RWPE2 (cell line): ENCODE results near the gene TBL1XR1.
A peak's percentile ranks its signal among the peaks of the same experiment; 100 is the strongest.

ENCODE experiments used
- ATAC-seq: fragments of 200-7000 bp; cut with Tn5 transposase; 3 replicates; pipeline ENCODE4 v1.9.1; 2021; ENCODE audit warnings: low read depth
- DNase-seq: peaks from one replicate; pipeline ENCODE4 v3.0.0-alpha.2; 2020; ENCODE audit warnings: low spot score
- H3K27ac ChIP-seq: fragments of 450-650 bp; 2 replicates; pipeline ENCODE4 v1.5.1; 2017; ENCODE audit warnings: mild to moderate bottlenecking; ENCODE audit not compliant: poor library complexity, severe bottlenecking
- H3K27me3 ChIP-seq: fragments of 250-450 bp; sonication (Bioruptor Pico); 2 replicates; pipeline ENCODE4 v1.5.1; 2021; ENCODE audit warnings: mild to moderate bottlenecking, moderate library complexity; ENCODE audit not compliant: insufficient read depth, poor library complexity, severe bottlenecking
- H3K36me3 ChIP-seq: fragments of 250-450 bp; sonication (Bioruptor Pico); 2 replicates; pipeline ENCODE4 v1.5.1; 2020; ENCODE audit warnings: low read depth, mild to moderate bottlenecking, moderate library complexity
- H3K4me1 ChIP-seq: fragments of 250-450 bp; sonication (Bioruptor Pico); 2 replicates; pipeline ENCODE4 v1.5.1; 2021; ENCODE audit warnings: mild to moderate bottlenecking, moderate library complexity; ENCODE audit not compliant: insufficient read depth, poor library complexity, severe bottlenecking
- H3K4me3 ChIP-seq: fragments of 250-450 bp; sonication (Bioruptor Pico); 2 replicates; pipeline ENCODE4 v1.5.1; 2021; ENCODE audit warnings: mild to moderate bottlenecking, moderate library complexity; ENCODE audit not compliant: severe bottlenecking
- H3K9me3 ChIP-seq: fragments of 250-450 bp; sonication (Bioruptor Pico); 2 replicates; pipeline ENCODE4 v1.5.1; 2021; ENCODE audit warnings: mild to moderate bottlenecking, moderate library complexity; ENCODE audit not compliant: severe bottlenecking
- TF ChIP-seq, protein P1 (sequence below): fragments of 450-650 bp; IDR thresholded peaks from one replicate; pipeline ENCODE4 v1.5.1; 2017; ENCODE audit warnings: mild to moderate bottlenecking, moderate library complexity; ENCODE audit not compliant: poor library complexity, severe bottlenecking

Gene TBL1XR1

DNA sequence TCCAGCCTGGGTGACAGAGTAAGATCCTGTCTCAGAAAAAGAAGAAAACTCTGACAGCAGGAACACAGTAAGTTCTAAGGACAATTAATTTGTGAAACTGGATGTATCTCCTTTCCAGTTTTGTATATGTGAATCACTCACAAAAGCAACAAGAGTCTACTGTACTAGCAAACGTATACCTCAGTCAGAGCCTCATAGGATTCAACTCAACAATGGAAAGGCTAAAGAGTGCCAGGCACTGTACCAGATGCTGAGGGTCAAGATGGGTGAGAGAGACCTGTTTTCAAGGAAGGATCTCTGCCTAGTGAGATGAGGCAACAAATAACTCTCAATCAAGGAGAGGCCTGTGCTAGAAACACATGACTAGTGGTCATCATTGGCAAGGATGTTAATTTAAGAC, 14.9 kb downstream of the TBL1XR1 start:
- no peak overlapping the region for H3K27ac ChIP-seq
- DNase-seq (no peak), ATAC-seq (no peak)
- H3K4me3 ChIP-seq: no peak overlapping the region
- H3K9me3 ChIP-seq: no peaks in the 10 kb centered on the region
- H3K36me3 ChIP-seq: no peaks in the 10 kb centered on the region; the same call in 1 of the 2 replicates
- peaks cover 31% of the 10 kb centered on the region for H3K4me1 ChIP-seq
- H3K27me3 ChIP-seq: no peaks in the 10 kb centered on the region
- TF ChIP-seq, protein P1, sequence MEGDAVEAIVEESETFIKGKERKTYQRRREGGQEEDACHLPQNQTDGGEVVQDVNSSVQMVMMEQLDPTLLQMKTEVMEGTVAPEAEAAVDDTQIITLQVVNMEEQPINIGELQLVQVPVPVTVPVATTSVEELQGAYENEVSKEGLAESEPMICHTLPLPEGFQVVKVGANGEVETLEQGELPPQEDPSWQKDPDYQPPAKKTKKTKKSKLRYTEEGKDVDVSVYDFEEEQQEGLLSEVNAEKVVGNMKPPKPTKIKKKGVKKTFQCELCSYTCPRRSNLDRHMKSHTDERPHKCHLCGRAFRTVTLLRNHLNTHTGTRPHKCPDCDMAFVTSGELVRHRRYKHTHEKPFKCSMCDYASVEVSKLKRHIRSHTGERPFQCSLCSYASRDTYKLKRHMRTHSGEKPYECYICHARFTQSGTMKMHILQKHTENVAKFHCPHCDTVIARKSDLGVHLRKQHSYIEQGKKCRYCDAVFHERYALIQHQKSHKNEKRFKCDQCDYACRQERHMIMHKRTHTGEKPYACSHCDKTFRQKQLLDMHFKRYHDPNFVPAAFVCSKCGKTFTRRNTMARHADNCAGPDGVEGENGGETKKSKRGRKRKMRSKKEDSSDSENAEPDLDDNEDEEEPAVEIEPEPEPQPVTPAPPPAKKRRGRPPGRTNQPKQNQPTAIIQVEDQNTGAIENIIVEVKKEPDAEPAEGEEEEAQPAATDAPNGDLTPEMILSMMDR: no peak

DNA sequence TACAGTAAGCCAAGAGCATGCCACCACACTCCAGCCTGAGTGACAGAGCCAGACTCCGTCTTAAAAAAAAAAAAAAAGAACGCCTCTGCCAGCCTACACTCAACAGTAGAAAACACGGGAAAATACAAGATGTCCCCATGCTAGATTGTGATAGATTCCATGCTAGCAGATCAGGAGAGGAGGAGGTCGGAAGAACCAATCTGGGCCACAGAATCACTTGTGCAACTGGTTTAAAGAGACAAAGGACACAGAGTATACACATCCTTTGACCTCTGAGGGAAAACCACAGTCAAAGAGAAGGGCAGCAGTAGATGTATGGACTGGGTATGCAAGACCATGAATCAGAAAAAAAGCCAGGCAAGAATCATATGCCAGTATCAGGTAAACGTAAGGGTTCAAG, 15.9 kb downstream of the TBL1XR1 start:
- no peaks in the 10 kb centered on the region for H3K27me3 ChIP-seq
- no peaks in the 10 kb centered on the region for H3K9me3 ChIP-seq
- peaks cover 40% of the 10 kb centered on the region for H3K4me1 ChIP-seq
- TF ChIP-seq, protein P1: no peak
- ATAC-seq: no peak
- no peak for DNase-seq
- H3K36me3 ChIP-seq: no peaks in the 10 kb centered on the region; the same call in 1 of the 2 replicates
- peak overlapping the region; percentile 82 for H3K27ac ChIP-seq
- H3K4me3 ChIP-seq: no peak overlapping the region

DNA sequence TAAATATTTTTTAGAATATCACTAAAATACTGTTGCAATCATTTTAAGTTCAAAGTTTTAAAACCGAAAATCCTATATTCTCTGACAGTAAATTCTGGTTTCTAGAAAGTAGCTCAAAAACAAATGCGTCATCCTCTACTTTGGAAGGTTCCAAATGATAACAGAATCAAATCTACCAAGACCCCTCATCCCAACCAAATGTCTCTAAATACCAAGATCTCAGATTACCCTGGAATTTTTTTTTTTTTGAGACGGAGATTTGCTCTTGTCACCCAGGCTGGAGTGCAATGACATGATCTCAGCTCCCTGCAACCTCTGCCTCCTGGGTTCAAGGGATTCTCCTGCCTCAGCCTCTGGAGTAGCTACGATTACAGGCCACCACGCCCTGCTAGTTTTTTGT, 16.8 kb downstream of the TBL1XR1 start:
- Histone ChIP-seq H3K36me3 (no peaks in the 10 kb centered on the region; the same call in 1 of the 2 replicates), H3K4me3 (no peak overlapping the region)
- no peak for ATAC-seq

DNA sequence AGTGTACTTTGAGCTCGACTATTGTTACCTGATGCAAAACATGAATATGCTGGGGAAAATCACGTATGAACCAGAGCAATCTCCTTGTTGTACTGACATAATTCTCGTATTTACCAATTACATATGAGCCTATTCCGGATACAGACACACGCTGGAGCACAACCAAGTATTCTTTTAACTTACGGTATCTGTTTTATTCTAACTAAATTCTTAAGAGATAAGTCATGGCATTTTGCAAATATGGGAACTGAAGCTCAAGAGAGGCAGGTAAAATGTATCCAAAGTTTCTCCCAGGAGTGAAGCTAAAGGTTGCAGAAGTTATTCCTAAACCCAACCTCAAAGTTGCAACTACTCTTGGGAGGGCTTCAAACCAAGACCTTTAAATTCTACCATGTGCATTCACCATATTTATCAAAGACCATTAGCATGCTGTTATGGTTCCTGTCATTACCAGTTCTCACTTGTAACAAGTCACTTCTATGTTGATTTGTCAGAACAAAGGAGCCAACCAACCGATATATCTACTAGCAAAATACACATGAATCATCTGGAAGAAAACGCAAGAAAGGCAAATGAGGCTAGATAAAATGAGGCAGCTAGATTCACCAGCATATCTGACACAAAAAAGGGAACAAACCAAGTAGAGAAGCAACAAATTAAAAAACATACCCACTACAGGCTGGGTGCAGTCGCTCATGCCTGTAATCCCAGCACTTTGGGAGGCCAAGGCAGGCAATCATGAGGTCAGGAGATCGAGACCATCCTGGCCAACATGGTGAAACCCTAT, 17.8 kb downstream of the TBL1XR1 start:
- H3K4me3 ChIP-seq: no peak overlapping the region
- H3K9me3 ChIP-seq: no peaks in the 10 kb centered on the region
- peaks cover 3% of the 10 kb centered on the region; the same call in 1 of the 2 replicates for H3K36me3 ChIP-seq
- DNase-seq: no peak
- H3K27me3 ChIP-seq: peaks cover 4% of the 10 kb centered on the region
- ATAC-seq: peak; percentile 47
- TF ChIP-seq, protein P1: no peak
- H3K4me1 ChIP-seq: peaks cover 46% of the 10 kb centered on the region
- peak overlapping the region; percentile 82 for H3K27ac ChIP-seq

More for the DNA sequence above, 16.8 kb downstream of the TBL1XR1 start:
- Histone ChIP-seq H3K9me3 (no peaks in the 10 kb centered on the region), H3K27me3 (no peaks in the 10 kb centered on the region), H3K4me1 (peaks cover 41% of the 10 kb centered on the region), H3K27ac (peak overlapping the region; percentile 82)
- TF ChIP-seq, protein P1: no peak
- no peak for DNase-seq

DNA sequence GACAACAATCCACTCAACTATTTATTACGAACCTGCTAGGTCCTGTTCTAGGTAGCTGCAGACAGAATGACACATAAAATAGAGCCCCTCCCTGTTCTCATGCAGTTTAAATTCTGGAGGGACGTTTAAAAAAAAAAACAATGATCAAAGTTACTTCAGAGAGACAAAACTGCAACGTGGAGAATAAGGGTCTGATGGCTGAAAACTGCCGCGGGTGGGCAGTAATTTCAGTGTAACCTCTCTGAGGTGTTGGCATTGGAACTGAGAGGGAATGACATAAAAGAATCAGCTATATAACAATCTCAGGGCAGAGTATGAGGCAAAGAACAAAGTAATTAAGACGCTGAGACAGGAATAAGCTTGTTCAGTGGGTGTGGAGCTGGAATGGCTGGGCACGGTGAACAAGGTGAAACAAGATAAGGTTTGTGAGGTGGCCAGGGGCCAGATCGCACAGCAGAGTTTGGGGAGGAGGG, 19.5 kb downstream of the TBL1XR1 start:
- TF ChIP-seq, protein P1: no peak
- H3K4me3 ChIP-seq: no peak overlapping the region
- DNase-seq: no peak
- peaks cover 46% of the 10 kb centered on the region for H3K4me1 ChIP-seq
- H3K27ac ChIP-seq: peak overlapping the region; percentile 82
- ATAC-seq: peak; percentile 83
- H3K9me3 ChIP-seq: no peaks in the 10 kb centered on the region
- H3K36me3 ChIP-seq: peaks cover 3% of the 10 kb centered on the region; the same call in 1 of the 2 replicates
- peaks cover 4% of the 10 kb centered on the region for H3K27me3 ChIP-seq
